Measurements from ENCODE around the gene SLC5A2.
"Not testable (repeated sequence)": the region's sequence is repeated elsewhere in the genome, so short reads cannot be mapped to it uniquely, and the experiment has no call there.

The SLC5A2 gene

DNA sequence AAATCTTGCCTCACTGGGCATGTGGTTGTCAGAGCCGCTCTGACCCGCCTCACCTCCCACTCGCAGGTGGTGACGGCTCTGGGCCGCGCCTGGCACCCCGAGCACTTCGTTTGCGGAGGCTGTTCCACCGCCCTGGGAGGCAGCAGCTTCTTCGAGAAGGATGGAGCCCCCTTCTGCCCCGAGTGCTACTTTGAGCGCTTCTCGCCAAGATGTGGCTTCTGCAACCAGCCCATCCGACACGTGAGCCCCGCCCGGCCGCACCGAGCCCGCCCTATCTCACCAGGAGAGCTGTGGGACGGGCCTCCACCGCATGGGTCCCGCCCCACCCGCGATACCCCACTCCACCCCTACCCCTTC is 7.0 kb upstream of the SLC5A2 start:
- ATAC-seq (no peak), DNase-seq (no peak)

DNA sequence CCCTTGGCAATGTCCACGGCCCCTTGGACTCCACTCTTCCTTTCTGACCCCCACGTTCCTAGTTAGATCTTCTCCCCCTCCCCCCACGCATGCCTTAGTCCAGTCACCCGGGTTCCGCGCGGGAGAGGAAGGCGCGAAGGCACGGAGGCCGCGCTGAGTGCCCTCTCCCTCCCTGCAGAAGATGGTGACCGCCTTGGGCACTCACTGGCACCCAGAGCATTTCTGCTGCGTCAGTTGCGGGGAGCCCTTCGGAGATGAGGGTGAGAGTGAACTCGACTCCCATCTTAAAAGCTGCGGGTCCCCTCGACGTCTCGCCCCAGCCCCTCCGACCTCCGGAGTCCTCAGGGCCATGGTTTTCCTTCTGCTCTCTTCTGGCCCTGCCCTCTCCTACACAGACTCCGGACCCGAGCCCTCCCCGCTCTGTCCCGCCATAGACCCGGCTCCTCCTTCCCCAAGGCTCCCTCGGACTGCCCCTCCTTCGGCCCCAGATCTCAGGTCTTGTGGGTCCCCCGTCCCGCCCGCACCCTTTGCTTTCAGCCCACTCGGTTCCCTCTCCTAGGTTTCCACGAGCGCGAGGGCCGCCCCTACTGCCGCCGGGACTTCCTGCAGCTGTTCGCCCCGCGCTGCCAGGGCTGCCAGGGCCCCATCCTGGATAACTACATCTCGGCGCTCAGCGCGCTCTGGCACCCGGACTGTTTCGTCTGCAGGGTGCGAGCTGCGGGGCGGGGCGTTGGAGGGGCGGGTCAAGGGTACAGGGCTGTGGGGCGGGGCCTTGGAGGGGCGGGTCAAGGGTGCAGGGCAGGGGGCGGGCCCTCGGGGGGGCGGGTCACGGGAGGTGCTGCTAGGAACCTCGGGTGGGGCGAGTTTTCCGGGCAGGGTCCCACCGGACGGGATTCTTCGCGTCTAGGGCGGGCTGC is 6.4 kb upstream of the SLC5A2 start:
- peak; percentile 90 for ATAC-seq
- peak; percentile 92 for DNase-seq

DNA sequence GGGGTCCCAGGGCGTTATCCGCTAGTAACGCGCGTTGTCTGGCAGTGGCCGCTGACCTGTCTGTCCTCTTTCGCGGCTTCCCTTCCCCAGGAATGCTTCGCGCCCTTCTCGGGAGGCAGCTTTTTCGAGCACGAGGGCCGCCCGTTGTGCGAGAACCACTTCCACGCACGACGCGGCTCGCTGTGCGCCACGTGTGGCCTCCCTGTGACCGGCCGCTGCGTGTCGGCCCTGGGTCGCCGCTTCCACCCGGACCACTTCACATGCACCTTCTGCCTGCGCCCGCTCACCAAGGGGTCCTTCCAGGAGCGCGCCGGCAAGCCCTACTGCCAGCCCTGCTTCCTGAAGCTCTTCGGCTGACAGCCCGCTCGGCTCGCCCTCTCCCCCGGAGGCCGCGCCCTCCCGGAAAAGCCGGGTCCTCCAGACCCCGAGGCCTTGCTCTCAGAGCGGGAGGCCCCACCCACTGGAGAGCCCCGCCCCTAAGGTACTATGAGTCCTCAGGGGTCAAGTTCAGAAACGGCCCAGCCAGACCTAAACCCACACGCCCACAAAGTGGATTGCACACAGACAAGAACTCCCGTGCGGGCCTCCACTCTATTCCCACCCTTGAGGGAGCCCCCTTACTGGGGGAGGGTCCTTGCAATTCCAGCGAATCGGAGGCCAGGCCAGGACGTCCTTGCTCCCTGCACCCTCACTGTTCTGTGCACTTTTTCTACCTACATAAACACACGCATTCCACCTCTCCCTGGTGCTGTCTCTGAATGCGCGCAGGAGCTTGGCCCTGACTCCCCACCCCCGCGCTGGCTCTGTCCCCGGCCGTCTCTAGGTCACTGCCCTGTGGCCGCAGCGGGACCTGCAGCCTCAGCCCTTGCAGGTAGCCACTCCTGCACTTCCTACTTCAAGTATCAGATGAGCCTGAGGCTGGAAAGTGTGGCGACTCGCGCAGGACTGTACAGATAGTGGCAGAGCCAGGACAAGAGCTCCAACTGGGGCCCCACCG is 5.4 kb upstream of the SLC5A2 start:
- ATAC-seq = peak; percentile 29
- peak; percentile 66 for DNase-seq

DNA sequence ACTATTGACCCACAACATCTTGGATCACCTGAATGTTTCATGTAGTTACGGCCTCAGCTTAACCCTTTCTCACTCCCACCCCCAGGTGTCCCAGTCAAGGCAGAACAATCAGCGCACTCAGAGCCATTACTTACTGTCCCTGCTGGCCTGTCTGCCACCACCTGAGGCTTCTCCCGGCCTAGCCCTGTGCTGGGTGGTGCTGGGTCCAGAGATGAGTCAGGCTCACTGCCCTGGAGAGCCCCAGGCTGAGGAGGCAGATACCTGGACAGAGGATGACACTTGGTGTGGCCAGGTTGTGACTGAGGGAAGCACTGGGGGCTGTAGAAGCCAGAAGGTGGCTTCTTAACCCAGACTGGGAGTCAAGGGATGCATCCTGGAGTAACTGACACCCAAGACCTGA is 4.0 kb upstream of the SLC5A2 start:
- no peak for DNase-seq
- no peak for ATAC-seq

DNA sequence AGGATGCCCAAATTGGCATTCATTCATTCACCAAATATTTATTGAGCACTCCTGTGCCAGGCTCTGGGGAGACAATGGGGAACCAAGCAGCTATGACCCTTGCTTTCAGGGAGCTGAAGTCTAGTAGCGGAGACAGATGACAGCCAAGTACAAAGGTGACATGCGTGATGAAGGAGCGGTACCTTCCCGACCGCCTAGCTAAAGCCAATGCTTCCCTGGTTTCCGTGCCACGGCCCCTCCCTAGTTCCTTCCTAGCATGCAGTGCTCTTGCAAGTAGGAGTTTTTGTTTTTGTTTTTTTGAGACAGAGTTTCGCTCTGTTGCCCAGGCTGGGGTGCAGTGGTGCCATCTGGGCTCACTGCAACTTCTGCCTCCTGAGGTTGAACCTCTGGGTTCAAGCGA is 3.2 kb upstream of the SLC5A2 start:
- DNase-seq = no peak

DNA sequence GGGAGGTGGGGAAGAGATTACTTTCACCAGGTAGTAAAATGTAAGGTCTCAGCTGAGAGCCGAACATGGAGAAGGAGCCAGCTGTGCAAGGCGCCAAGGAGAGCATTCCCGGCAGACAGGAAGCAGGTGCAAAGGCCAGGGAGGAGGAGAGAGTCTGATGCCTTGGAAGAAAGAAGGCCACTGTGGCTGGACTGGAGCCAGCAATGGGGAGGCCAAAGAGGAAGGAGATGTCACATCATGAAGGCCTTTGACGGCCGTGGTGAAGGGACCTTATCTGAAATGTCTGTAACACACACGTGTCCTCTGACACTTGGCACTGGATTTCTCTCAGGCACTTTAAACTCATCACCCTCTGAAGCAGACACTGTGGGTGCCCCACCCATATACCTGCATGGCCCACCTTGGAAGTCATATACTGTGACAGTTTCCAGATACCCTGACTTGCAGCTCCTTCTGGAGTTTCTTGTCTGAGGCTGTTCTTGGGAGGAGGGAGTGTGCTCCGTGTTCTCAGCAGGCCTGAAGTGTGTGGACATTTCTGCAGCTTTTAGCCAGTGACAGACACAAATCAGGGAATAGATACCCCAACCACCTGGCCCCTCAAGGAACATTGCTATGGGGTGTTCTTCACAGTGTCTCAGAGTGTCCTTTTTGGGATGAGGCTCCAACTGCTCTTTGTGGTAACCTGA is 1.9 kb upstream of the SLC5A2 start:
- no peak for ATAC-seq
- no peak for DNase-seq

More for the DNA sequence above, 3.2 kb upstream of the SLC5A2 start:
- no peak for ATAC-seq

DNA sequence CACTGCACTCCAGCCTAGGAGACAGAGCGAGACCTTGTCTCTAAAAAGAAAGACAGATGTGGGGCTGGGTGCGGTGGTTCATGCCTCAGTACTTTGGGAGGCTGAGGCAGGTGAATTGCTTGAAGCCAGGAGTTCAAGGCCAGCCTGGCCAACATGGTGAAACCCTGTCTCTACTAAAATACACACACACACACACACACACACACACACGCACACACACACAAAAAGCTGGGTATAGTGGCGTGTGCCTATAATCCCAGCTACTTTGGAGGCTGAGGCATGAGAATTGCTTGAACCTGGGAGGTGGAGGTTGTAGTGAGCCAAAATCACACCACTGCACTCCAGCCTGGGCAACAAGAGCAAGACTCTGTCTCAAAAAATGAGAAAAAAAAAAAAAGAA is 1.1 kb downstream of the SLC5A2 start:
- ATAC-seq = not testable (repeated sequence)

DNA sequence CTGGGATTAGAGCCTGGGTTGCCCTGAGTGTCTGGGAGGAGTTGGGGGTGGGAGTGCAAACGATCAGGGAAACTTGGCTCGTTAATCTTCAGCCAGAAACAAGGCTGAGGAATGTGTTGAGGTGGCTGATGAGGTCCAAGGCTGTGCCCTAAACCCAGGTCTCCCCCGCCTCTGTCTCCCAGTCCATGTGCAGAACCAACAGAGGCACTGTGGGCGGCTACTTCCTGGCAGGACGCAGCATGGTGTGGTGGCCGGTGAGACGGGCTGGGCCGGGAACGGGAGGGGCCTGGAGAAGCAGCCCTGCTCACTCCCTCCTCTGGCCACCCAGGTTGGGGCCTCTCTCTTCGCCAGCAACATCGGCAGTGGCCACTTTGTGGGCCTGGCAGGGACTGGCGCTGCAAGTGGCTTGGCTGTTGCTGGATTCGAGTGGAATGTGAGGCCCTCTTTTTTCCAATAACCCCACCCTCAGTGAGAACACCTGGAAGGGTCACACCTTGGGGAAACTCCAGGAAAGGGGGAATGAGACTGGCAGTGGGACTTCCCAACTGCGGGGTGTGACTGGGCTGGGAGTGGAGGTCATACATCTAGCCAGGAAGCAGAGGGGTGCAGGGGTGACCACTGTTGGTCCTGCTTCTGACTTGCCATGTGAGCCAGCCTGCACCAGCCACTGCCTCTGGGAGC is 1.7 kb downstream of the SLC5A2 start:
- no peak for DNase-seq
- no peak for ATAC-seq

More for the DNA sequence above, 1.1 kb downstream of the SLC5A2 start:
- DNase-seq = not testable (repeated sequence)

DNA sequence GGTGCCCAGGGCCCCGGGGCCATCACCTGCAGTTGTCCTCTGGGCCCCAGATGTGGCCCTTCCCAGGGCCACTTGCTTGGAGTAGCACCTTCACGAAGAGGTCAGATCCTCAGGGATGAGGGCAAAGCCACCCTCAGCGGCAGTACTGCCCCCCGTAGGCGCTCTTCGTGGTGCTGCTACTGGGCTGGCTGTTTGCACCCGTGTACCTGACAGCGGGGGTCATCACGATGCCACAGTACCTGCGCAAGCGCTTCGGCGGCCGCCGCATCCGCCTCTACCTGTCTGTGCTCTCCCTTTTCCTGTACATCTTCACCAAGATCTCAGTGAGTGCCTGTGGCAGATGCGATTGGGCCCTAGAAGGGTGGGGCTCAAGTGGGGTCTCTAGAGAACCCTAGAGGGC is 2.6 kb downstream of the SLC5A2 start:
- no peak for ATAC-seq
- DNase-seq = no peak

DNA sequence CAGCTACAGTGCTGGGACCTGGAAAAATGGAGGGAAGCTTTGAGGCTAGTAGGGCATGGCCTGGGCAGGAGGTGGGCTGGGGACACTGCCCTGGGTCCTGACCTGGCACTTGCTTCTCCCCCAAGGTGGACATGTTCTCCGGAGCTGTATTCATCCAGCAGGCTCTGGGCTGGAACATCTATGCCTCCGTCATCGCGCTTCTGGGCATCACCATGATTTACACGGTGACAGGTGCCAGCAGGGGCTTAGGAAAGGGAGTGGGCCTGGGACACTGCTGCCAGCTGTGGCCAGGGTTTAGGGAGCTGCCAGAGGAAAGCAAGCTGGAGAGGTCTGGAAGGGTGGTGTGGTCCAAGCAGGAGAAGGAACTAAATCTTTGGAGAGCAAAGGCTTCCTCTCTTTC is 3.1 kb downstream of the SLC5A2 start:
- DNase-seq = no peak
- no peak for ATAC-seq

DNA sequence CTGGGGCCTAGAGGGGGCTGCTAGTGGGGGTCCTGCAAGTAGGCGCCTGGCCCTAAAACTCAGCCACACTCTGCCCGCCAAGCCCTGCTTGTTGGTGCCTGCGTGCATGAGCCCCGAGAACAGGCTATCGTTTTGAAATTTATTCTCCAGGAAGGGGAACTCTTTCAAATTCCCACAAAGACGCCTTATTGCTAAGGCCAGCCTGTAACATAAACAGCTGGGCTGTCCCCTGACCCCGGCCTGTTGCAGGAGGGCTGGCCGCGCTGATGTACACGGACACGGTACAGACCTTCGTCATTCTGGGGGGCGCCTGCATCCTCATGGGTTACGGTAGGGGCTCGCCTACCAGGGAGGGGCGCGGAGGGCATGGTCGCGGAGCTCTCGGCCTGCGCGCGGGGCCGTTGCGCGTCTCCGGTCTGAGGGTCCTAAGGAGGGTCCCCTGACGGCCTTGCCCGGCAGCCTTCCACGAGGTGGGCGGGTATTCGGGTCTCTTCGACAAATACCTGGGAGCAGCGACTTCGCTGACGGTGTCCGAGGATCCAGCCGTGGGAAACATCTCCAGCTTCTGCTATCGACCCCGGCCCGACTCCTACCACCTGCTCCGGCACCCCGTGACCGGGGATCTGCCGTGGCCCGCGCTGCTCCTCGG is 4.3 kb downstream of the SLC5A2 start:
- no peak for ATAC-seq
- DNase-seq = no peak

DNA sequence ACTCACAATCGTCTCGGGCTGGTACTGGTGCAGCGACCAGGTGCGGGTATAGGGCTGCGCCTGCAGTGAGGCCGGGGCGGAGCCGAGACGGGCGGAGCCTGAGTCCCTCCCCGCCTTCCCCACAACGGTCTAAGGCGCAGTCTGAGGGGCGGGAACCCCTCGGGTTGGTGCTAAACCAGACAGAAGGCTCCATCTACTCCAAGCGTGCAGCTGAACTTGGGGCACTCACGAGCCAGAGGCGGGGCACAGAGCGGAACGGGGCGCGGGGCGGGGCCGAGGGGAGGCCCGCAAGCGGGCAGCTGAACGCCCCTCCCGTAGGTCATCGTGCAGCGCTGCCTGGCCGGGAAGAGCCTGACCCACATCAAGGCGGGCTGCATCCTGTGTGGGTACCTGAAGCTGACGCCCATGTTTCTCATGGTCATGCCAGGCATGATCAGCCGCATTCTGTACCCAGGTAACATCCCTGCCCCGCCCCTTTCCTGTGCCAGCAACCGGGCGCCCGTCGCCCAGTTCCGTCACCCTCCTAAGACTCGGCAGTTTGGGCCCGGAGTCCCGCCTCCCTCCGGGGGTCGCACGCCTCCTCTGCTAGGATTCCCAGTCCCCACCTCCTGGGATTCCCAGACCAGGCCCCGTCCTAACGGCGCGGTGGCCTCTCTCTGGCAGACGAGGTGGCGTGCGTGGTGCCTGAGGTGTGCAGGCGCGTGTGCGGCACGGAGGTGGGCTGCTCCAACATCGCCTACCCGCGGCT is 5.0 kb downstream of the SLC5A2 start:
- ATAC-seq (peak; percentile 87), DNase-seq (peak; percentile 65)

DNA sequence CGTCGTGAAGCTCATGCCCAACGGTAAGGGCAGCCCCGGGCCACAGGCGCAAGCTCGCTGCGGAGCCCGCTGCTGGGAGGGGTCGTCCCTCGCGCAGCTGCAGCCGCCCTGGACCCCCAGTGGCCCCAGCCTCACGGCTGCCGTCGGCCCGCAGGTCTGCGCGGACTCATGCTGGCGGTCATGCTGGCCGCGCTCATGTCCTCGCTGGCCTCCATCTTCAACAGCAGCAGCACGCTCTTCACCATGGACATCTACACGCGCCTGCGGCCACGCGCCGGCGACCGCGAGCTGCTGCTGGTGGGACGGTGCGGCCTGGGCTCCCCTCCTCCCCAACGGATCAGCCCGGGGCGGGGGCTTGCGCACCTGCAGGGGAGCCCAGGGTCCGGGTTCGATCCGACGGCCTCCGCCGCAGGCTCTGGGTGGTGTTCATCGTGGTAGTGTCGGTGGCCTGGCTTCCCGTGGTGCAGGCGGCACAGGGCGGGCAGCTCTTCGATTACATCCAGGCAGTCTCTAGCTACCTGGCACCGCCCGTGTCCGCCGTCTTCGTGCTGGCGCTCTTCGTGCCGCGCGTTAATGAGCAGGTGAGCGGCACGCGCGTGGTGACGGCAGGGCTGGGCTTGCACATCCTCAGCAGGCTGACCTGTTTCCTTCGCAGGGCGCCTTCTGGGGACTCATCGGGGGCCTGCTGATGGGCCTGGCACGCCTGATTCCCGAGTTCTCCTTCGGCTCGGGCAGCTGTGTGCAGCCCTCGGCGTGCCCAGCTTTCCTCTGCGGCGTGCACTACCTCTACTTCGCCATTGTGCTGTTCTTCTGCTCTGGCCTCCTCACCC is 5.8 kb downstream of the SLC5A2 start:
- no peak for DNase-seq
- ATAC-seq = no peak

DNA sequence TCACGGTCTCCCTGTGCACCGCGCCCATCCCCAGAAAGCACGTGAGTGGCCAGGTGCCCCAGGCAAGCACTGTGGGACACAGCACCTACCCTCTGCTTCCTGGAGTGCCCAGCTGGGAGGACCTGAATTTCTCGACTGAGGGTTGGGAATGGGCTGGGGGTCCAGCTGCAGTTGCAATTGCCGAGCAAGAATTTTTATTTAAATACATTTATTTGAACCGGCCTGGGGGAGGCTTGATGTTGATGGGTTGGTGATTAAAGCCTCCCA is 6.3 kb downstream of the SLC5A2 start:
- no peak for ATAC-seq
- no peak for DNase-seq

DNA sequence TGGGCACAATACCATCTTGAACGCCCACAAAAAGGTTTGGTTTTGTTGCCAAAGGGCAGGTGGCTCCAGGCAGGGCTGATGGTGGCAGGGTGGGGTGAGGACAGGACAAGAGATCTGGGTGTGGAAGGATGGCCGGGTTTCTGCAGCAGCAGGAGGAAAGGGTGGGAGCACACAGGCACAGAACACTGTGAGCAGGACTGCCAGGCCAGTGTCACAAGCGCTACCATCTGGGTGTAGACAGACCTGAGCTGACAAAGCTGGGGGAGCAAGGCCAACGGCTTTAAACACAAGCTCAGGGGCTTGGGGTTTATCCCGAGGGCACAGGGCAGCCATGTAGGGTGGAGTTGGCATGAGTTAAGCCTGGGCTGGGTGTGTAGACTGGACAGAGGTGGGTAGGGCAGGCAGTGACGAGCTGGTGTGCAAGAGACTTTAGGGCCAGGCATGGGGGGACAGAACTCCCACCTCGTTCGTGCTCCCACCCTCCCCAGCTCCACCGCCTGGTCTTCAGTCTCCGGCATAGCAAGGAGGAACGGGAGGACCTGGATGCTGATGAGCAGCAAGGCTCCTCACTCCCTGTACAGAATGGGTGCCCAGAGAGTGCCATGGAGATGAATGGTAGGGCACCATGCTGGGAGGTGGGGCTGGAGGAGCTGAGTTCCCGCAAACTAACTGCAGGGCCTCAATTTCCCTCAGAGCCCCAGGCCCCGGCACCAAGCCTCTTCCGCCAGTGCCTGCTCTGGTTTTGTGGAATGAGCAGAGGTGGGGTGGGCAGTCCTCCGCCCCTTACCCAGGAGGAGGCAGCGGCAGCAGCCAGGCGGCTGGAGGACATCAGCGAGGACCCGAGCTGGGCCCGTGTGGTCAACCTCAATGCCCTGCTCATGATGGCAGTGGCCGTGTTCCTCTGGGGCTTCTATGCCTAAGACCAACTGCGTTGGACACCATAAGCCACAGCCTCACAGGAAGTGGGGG is 7.0 kb downstream of the SLC5A2 start:
- ATAC-seq = no peak
- DNase-seq = no peak

DNA sequence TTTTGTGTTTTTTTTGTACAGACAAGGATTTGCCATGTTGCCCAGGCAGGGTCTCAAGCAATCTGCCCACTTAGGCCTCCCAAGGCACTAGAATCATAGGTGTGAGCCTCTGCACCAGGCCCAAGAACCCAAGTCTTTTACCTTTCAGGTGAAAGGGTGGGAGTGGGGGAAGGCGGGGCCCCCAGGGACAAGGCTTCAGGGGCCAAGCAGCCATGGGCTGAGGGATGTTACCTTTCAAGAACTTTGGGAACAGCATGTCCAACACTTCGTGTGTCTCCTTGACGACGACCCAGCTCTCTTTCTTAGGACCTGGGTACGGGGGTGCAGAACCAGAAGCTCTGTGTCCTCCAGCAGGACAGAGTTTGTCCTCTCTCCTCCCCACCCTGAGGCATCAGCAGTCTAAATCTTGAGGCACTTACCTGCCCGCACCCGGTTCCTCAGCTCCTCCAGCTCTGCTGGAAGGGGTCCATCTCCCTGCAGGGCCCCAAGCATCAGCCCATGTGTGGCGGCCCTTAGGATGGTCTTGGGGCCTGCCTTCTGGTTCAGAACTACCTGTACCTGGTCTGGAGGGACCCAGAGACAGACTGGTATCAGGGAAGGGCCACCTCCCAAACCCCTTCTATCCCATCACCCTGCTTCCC is 9.0 kb downstream of the SLC5A2 start:
- no peak for ATAC-seq
- no peak for DNase-seq

DNA sequence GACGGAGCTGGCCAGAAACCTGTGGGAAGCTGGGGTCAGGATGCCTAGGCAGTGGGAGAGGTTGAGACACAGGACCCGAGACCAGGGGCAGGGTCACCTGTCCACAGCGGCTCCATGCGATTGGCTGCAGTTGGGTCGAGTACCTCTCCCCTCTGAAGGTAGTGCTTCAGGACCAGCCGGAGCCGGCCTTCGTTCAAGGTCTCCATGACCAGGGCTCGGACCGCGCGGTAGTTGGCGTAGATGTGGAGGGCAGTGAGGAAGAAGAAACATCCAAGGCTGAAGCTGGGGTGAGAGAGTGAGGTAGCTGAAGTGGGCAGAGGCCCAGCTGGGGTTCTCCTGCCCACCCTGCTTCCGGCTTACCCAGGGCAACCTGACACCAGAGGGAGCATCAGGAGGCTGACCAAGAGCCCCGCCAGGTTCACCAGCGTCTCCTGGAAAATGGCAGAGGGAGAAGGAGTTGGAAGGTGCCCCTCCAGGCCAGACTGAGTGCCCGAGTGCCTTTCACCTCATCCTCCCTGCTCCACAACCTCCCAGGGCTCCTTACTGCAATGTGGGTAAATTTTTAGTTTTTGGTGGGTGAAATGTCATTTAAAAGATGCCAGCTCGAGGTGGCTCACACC is 10.7 kb downstream of the SLC5A2 start:
- ATAC-seq = no peak
- DNase-seq = no peak

DNA sequence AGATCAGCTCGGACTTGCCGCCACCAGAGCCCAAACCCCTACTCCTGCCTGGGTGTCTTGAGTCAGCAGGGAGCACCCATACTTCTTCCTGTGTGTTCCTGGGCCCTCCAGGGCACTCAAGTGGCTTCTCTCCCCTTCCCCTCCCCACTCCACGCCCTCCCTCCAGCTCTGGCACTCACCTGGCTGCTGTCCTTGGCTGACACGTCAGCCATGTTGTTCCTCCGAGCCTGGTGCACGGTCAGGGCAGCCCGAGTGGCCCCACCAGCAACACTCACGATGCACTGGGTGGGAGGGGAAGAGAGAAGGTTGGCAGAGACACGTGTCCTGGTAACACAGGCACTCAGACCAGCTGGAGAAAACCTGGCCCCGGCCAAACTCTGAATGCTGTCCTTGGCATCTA is 13.7 kb downstream of the SLC5A2 start:
- ATAC-seq (no peak), DNase-seq (no peak)

All from stimulated activated naive CD8-positive, alpha-beta T cell treated with anti-CD3 and anti-CD28 coated beads, Interleukin-15, Interleukin-2, amounts not matched to agents 100 U/mL and 50 U/mL, for 24 hours (primary cell).